Measurements from ENCODE around the gene MYADM.
A peak's percentile ranks its signal among the peaks of the same experiment; 100 is the strongest.
"Not testable (repeated sequence)": the region's sequence is repeated elsewhere in the genome, so short reads cannot be mapped to it uniquely, and the experiment has no call there.

Gene MYADM

DNA sequence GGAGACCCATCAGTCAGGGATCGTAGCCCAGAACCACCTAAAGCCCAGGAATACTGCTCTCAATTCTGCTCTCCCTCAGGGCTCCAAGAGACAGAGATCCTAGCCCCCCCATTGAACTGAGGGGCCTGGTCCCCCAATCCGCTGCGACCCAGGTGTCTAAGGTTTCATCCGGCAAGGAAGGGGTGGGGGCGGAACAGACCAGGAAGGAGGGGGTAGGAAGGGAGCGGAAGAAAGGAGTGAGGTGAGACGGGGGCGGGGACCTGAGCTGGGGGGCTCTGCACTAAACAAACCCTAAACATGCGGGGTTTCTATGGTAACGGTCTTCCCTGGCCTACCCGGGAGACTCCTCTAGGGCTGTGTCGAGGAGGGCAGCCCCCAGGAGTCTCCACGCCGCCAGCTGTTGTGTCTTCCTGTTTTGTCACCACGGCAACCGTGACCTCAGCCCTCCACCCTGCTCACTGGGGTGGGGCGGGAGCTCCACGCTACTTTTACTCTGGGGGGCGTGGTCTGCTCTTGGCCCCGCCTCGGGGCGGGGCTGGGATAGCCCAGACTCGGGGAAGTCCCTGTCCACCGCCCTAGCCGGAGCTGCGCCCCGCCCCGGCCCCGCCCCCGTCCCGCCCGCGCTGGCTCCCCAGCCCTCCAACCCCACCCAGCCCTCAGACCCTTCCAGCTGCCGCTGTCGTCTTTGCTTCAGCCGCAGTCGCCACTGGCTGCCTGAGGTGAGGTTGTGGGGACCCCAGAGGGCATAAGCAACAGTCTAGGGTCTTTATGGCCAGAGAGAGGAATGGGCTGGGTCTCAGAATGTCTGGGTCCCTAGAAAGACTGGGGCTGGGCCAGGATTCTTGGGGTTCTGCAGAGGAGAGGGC, at the start of gene MYADM:
MYADM (plus strand) TSS at position 659 of the 866 bp plus-strand sequence. CDS start 5,647 bp downstream, outside the sequence.
- DNase-seq: peak; percentile 100

DNA sequence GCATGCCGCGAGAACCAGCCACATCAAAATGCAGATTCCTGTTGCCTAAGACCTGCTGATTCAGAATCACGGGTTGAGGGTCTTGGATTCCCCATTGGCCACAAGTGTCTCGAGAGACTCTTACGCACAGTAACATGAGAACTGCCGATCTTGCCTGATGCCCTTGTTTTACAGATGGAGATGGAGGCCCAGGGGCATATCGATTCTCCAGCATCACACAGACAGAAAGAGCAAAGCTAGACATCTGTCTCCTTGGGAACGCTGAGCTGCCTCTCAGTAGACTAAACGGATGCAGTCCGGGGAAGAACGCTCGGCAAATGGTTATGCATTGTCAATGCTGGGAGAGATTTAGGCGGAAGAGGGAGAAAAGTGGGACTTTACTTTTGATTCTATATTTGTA, 48.9 kb upstream of the MYADM start:
- no peak for DNase-seq

DNA sequence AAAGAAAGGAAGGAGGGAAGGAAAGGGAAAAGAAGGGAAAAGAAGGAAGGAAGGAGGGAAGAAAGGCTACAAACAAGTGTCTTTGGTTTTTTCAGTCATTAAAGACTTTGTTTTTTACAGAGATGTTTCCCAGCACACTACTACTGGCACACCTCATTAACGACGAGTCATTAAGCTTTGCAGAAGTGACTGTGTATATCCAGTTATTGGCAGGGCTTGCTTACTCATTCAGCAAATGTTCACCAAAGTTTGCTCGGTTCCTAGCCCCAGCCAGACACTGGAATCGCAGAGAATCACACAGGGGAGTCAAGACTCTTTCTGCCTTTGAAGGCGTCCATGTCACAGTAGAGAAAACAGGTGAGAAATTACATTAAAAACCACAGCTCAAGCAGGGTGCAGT, 47.8 kb upstream of the MYADM start:
- DNase-seq: no peak

DNA sequence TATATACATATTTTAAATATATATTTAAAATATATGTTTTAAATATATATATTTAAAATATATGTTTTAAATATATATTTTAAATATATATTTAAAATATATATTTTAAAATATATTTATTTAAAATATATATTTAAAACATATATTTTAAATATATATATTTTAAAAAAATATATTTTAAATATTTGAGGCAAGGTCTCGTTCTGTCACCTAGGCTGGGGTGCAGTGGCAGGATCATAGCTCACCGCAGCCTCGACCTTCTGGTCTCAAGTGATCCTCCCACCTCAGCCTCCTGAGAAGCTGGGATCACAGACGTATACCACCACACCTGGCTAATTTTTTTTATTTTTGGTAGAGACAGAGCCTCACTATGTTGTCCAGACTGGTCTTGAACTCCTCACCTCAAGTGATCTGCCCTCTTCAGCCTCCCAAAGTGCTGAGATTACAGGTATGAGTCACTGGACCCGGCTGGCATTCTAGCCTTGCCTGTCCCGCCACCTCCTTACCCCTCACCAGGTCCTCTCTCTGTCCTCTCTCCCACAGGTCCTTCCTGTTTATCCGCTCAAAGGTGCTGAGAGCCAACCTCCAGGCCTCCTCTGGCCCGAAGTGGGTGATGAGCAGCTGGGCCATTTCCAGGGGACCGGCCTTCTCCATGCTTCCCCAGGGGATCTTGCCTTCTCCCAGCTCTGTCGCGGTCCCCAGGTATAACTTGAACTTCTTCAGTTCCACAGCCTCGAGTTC, 44.1 kb upstream of the MYADM start:
- no peak for DNase-seq

GRCh38 chr19:53824134-53824611, 43.5 kb upstream of the MYADM start, which contains the start of gene NLRP12:
TSS of gene NLRP12 (minus strand) at chr19:53824314. CDS start at chr19:53824174, 140 bp downstream.
- DNase-seq: no peak

GRCh38 chr19:53826876-53827275, 40.8 kb upstream of the MYADM start:
- DNase-seq: no peak

- no peak for DNase-seq
These were observed 39.2 kb upstream of the MYADM start for GRCh38 chr19:53828531-53828930.

- not testable (repeated sequence) for DNase-seq
These were observed 34.8 kb upstream of the MYADM start for GRCh38 chr19:53832861-53833260.

DNA sequence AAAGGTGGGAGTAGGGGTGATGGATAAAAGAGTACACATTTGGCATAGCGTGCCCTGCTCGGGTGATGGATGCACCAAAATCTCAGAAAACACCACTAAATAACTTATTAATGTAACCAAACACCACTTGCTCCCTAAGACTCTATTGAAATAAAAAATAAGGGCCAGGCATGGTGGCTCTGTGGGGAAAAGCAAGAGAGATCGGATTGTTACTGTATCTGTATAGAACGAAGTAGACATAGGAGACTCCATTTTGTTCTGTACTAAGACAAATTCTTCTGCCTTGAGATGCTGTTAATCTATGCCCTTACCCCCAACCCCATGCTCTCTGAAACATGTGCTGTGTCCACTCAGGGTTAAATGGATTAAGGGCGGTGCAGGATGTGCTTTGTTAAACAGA, 29.2 kb upstream of the MYADM start:
- not testable (repeated sequence) for DNase-seq

- not testable (repeated sequence) for DNase-seq
These were observed 27.4 kb upstream of the MYADM start for GRCh38 chr19:53840241-53840640.

- not testable (repeated sequence) for DNase-seq
These were observed 26.8 kb upstream of the MYADM start for GRCh38 chr19:53840914-53841313.

GRCh38 chr19:53844849-53845246, 22.8 kb upstream of the MYADM start:
- no peak for DNase-seq

GRCh38 chr19:53847555-53847954, 20.1 kb upstream of the MYADM start:
- no peak for DNase-seq

DNA sequence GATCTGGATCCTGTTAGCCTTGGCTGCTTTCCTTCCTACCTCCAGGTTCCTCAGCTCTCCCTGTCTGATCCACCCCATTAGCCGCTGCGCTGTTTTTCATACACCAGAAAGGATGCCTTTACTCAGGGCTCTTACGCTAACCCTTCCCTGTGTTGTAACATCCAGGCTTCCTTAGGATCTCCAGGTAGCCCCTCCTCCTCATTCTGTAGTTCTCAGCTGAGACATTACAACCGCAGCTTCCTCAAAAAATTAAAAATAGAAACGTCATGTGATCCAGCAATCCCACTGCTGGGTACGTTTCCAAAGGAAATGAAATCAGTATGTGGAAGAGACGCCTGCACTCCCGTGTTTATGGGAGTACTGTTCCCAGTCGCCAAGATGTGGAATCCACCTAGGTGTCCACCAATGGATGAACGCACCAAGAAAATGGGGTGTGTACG, 18.4 kb upstream of the MYADM start:
- DNase-seq: no peak

DNA sequence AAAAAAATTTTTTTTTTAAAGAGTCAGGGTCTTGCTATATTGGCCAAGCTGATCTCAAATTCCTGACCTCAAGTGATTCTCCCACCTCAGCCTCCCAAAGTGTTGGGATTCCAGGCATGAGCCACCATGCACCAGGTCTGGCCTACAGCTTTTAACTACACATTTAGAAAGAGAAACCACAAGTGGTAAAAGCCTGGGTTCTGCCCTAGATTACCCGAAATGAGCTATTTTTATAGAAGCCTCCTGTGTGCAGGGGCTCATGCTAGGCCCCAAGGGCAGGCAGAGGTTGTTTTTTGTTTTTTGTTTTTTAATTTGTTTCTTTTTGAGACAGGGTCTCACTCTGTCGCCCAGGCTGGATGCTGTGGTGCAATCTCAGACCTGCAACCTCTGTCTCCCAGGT, 14.0 kb upstream of the MYADM start:
- no peak for DNase-seq

DNA sequence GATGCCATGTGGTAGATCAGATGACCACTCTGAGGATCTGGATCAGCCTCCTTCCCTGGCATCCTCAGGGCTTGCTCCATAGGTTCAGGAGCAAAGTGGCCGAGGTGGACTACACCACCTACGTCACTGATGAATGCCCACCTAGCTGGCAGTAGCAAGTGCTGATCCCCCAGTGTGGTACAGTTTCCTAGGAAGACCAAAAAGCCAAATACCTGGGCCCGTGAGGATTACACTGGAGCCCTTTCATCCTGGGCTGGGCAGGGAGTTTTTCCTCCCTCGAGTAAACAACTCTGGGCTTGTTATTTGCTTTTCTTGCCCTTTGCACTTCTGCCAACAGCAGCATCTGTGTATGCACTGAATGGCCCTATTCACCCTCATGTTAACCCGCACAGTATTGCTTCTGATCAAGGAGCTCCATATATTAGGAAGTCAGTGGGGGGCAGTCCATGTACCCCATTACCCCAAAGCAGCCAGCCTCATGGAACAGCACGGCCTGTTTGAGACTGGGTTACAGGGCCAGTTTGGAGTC, 3.3 kb upstream of the MYADM start:
- DNase-seq: no peak

DNA sequence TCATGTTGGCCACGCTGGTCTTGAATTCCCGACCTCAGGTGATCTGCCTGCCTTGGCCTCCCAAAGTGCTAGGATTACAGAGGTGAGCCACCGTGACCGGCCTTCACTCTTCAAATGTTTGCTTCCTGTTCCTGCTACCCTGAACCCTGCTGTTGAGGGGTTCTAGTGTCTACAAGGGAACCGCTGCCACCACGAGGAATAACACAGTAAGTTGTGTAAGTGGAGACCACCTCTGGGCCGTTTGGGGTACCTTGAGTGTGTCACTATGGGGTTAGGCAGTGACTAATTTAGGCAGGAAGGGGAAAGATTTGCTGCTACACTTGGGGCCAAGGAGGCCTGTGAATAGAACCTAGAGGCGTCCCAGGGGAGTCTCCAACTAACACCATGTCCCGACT, 2.2 kb upstream of the MYADM start:
- no peak for DNase-seq

DNA sequence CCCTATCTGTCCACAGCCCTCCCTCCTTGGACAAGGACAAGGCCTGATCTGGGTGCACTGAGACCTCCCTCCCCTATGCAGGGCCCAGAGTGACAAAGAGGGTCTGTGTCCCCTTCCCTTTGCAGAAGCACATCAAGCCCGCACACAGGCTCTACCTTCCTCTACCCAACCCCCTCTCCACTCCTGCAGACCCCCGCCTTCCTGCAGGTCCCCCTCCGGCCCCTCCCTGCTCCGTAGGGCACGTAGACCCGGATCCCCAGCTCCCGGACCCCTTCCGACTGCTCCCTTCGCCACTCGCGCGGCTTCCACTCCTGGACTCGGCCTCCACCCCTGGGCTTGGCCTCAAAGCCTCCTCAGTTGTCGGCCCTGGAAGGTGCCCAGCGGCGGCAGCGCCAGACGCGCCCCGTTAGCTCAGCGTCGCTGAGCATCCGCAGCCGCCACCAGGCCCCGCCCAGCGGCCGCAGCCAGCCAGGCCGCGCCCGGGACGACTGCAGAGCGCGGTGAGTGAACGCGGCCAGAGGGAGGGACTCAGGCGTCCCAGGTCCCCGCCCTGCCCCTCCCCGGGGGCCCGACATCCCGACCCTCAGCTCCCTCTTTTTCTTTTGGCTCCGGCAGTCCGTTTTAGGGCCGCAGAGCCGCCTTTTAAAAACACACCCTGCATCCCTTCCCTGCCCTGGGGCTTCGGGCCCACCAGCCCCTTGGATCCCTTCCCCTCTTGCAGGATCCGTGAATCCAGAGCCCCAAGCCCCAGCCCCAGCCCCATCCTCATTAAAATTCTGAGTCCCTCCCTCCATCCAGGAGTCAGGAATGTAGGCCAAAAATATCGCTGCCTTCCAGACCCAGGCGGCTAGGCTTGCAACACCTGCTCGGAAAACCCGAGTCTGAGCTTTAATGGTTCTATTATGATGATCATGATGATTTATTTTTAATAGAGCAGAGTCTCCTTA, 1.5 kb upstream of the MYADM start:
- peak; percentile 77 for DNase-seq

DNA sequence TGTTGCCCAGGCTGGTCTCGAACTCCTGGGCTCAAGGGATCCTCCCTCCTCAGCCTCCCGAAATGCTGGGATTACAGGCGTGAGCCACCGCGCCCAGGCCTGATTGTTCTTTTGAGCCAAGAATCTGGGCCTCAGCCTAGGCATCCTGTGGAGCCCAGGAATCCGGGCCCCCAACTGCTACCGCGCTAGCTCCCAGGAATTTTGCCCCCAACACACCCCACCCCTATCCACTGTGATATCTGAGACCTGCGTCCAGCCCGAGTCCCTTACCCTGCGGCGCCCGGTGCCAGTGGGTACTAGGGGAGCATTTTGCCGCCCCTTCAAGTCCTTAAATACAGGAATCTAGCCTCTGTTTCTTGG, 838 bp upstream of the MYADM start:
- DNase-seq: no peak

DNA sequence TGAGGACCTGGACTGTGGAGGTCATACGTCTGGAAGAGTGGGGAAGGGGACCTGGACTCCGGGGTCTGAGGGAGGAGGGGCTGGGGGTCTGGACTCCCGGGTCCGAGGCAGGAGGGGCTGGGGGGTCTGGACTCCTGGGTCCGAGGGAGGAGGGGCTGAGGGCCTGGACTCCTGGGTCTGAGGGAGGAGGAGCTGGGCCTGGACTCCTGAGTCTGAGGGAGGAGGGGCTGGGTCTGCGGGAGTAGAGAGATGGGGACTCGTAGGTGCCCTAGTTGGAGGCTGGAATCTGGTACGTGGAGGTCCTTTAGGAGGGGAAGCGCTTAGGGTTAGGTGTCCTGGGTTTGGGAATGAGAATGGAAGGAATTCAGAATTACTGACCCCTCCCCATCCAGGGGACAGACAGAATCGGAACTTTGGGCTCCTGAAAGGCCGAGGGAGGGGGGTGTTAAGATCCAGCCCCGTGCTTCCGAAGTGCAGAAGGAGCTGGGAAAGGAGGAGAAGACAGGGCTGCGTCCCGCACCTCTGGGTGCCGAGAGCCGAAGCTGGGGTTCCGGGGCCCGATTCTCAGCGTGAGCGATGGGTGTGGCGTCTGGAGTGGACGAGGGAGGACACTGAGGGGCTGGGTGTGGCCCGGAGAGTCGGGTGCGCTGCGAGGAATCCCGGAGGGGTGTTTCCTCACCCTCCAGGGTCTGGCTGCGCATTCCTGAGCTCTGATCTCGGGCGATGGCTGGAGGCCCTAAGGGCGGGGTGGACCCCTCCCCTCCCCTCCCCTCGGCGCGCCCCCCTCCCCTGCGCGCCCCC, 608 bp downstream of the MYADM start:
- peak; percentile 57 for DNase-seq

Measured in activated T-cell treated with anti-CD3 and anti-CD28 coated beads, Interleukin-2, amount 50 U/mL, for 1 hour (primary cell).